Muscle layer of colon (tissue), 2 donors: Measurements from ENCODE around the gene ARHGAP23.

Source experiments
- H3K27ac ChIP-seq: one replicate; pipeline ENCODE4 v1.7.0; 2013; ENCODE audit warnings: low read depth, mild to moderate bottlenecking, low read length, moderate library complexity
- H3K27me3 ChIP-seq, 2 donors: one replicate each; pipeline ENCODE4 v1.7.0; 2013; ENCODE audit warnings: low read length in 2 of 2, mild to moderate bottlenecking in 2 of 2; ENCODE audit not compliant: insufficient read depth in 2 of 2, control insufficient read depth in 1 of 2
- H3K36me3 ChIP-seq: one replicate; pipeline ENCODE4 v1.7.0; 2013; ENCODE audit warnings: mild to moderate bottlenecking, low read length; ENCODE audit not compliant: insufficient read depth
- H3K4me1 ChIP-seq: one replicate; pipeline ENCODE4 v1.7.0; 2013; ENCODE audit warnings: mild to moderate bottlenecking, low read length; ENCODE audit not compliant: insufficient read depth
- H3K4me3 ChIP-seq, 2 donors: one replicate each; pipeline ENCODE4 v1.7.0; 2013; ENCODE audit warnings: low read length in 2 of 2, low read depth in 1 of 2, mild to moderate bottlenecking in 1 of 2, moderate library complexity in 1 of 2
- H3K9ac ChIP-seq: one replicate; pipeline ENCODE4 v1.7.0; 2013; ENCODE audit warnings: low read length
- H3K9me3 ChIP-seq: one replicate; pipeline ENCODE4 v1.7.0; 2013; ENCODE audit warnings: mild to moderate bottlenecking, low read length
- donor health status: abdominal sarcoma.
- donor health status: Adenocarcinoma of cecum.

Gene ARHGAP23

DNA sequence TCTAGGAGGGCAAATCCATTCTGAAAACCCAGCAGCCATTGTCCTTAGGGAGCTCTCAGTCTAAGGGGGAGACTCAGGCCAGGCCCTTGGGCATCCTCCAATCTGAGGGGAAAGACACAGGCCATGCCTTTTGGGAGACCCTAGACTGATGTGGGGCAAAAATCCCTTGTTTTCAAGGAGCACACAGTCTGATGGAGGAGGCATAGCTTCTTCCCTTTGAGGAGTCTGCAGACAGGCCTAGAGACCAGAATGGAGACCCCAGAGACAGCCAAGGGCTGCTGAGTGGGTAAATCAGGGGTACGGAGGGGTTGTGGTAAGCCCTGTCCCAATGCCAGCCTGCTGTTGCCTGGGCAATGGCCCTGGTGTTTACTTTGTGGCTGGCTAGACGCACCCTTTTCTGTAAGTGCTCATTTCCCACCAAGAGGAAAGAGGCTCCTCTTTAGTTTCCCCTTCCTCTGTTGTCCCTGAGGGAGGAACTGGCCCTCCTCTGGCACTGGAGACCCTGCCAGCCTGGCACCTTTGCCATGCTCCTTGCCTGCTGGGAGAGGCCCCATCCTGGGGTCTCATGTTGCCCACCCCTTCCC lies 19.3 kb downstream of the ARHGAP23 start:
- Histone ChIP-seq H3K4me3 (no peak overlapping the region), H3K4me1 (peaks cover 40% of the 10 kb centered on the region), H3K36me3 (no peaks in the 10 kb centered on the region), H3K9ac (no peak overlapping the region), H3K9me3 (no peaks in the 10 kb centered on the region), H3K27ac (no peak overlapping the region), H3K27me3 (no peaks in the 10 kb centered on the region)

DNA sequence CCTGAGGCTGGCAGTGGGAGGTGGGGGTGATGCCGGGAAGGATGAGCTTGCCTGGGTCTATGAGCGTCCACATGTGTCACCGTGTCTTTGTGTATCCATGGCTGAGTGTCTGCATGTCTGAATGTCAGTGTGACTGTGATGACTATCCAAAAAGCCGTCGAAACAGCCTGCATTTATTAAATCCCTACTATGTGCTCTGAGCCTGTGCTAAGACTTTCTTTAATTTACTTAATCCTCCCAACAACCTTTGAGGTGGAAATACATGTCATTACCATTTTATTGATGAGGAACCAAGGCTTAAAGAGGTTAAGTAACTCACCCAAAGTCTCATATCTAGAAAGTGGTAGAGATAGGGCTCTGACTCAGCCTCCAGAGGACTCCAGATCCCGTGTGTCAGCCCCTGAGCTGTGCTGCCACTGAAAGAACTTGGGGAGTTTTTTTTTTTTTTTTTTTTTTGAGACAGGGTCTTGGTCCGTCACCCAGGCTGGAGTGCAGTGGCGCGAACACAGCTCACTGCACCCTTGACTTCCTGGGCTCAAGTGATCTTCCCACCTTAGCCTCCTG lies 20.0 kb downstream of the ARHGAP23 start:
- no peaks in the 10 kb centered on the region for H3K9me3 ChIP-seq
- no peak overlapping the region for H3K27ac ChIP-seq
- H3K36me3 ChIP-seq = no peaks in the 10 kb centered on the region
- H3K9ac ChIP-seq = no peak overlapping the region
- no peaks in the 10 kb centered on the region for H3K27me3 ChIP-seq
- no peak overlapping the region for H3K4me3 ChIP-seq
- peaks cover 41% of the 10 kb centered on the region for H3K4me1 ChIP-seq

DNA sequence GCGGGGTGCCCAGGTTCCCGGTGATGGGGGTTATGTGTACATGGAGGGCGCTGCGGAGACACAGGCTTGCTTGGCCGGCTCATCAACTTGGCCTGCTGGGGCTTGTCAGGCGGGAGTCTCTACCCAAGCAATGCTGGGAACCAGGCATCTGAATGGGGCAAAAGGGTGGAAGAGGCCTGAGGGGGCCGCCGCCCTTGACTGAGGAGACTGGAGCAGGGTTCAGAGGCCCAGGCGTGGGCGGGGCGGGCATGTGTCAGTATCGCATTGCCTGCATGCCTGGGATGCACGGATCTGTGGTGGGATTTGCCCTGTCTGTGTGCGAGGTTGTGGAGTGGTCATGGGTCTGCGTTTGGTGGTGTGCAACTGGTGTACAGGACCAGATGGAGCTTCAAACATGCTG lies 21.1 kb downstream of the ARHGAP23 start:
- H3K4me1 ChIP-seq = peaks cover 36% of the 10 kb centered on the region

DNA sequence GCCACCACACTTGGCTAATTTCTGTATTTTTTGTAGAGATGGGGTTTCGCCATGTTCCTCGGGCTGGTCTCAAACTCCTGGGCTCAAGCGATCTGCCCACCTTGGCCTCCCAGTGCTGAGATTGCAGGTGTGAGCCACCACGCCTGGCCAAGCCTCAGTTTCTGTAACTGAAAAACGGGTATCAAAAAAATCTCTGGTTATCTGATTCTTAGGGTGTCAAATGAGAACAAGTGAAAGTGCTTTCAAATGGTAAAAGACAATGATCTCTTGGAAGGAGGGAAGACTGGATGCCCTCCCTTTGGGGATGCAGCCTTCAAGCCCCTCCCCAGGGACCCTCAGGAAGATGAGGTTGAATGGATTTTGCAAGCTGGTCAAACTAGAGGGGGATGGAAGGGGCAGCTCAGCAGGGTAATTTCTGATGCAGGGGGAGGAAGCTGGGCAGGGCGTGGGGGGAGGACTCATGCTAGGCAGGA lies 22.3 kb downstream of the ARHGAP23 start:
- H3K27me3 ChIP-seq = no peaks in the 10 kb centered on the region
- H3K9ac ChIP-seq = no peak overlapping the region
- peaks cover 44% of the 10 kb centered on the region for H3K4me1 ChIP-seq
- H3K4me3 ChIP-seq = no peak overlapping the region
- H3K36me3 ChIP-seq = no peaks in the 10 kb centered on the region
- no peak overlapping the region for H3K27ac ChIP-seq
- no peaks in the 10 kb centered on the region for H3K9me3 ChIP-seq

More for the DNA sequence above, 21.1 kb downstream of the ARHGAP23 start:
- Histone ChIP-seq H3K27ac (no peak overlapping the region), H3K27me3 (no peaks in the 10 kb centered on the region), H3K36me3 (no peaks in the 10 kb centered on the region), H3K9ac (no peak overlapping the region), H3K9me3 (no peaks in the 10 kb centered on the region), H3K4me3 (no peak overlapping the region)

DNA sequence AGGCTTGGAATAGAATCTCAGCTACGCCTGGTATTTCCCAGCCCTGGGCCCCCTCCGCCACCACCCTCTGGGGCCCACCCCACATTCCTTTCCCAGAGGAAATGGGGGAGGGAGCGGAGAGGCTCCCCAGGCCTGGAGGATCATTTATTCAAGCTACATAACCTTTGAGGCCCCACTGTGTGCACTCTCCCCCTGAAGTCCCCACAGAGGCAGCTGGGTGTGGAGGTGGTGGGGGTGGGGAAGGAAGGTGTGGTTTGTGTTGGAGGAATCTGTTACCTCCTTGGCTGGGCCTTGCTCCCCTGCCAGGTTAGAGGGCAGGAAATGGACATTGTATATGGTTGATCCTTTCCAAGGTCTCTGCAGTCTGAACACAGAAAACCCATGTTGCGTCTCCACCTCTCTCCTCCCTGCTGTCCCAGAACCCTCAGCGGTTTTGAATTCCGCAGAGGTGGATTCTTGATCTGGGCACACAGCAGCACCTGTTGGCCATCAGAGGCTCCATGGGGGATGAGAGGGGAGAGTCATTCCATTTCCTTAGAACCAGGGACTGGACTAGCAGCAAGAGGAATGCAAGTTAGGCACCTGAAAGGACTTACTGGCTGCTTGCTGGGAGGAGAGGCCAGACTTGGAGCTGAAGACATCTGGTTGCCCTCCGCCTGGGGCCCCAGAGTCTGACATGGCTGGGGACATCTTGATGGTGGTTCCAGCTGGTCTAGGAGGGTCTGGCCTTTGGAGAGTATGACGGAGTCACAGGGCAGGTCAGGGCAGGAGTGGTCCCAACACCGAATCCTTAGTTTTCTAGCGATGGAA lies 23.0 kb downstream of the ARHGAP23 start:
- peak overlapping the region in 1 of 2 donors; percentile 6 for H3K4me3 ChIP-seq
- H3K4me1 ChIP-seq = peaks cover 50% of the 10 kb centered on the region

DNA sequence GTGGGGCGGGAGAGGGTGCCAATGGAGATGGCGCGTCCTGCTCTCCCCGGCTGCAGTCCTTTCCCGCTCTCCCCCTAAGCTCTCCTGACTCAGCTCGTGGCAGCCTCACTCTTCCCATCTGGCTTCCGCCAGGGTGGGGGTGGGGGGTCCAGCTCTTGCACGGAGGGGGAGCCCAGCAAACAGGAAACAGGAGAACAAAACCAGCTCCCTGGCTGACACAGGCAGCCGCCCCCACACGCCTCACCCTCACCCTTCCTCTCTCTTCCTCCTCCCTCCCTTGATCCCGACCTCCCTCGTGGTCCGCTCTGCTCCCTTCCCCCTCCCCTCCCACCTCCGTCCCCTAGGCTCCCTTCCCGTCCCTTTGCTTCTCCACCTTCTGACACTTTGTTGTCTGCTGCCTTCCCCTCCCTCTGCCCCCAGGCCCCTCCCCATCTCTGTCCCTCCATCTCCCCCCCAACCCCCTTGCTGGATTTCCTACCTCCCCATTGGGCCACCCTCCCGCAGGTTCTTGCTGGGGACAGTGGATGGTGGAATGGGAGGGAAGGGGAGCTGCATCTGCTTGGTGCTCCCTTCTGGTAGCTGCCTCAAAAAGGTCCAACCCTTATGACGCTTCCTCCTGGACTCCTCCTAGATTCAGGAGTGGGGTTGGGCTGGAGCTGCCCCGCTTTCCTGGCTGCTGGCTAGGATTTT lies 23.7 kb downstream of the ARHGAP23 start:
- Histone ChIP-seq H3K27ac (peak overlapping the region; percentile 49), H3K4me1 (peaks cover 52% of the 10 kb centered on the region), H3K27me3 (no peaks in the 10 kb centered on the region), H3K9me3 (no peaks in the 10 kb centered on the region), H3K36me3 (no peaks in the 10 kb centered on the region), H3K4me3 (no peak overlapping the region), H3K9ac (no peak overlapping the region)

More for the DNA sequence above, 23.0 kb downstream of the ARHGAP23 start:
- peak overlapping the region; percentile 49 for H3K27ac ChIP-seq
- H3K9me3 ChIP-seq = no peaks in the 10 kb centered on the region
- H3K27me3 ChIP-seq = no peaks in the 10 kb centered on the region
- peak overlapping the region; percentile 2 for H3K9ac ChIP-seq
- no peaks in the 10 kb centered on the region for H3K36me3 ChIP-seq

DNA sequence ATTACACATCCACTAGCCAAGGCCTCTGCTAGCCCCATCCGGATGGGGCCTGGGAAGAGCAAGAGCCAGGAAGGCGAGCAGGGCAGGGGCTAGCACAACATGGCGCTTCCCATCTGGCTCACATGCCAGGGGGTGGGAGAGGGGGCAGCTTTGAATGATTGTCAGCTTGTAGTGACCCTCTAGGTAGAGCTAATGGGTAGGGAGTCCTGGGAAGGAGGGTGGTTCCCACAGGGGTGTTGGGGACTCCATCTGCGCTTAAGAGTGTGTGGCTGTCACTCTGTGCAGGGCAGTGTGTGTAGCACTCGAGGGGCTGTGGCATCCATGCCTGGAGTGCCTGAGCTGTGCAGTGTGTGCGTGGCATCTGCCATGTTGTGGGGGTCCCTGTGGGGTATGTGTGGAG lies 24.5 kb downstream of the ARHGAP23 start:
- Histone ChIP-seq H3K36me3 (no peaks in the 10 kb centered on the region), H3K27ac (no peak overlapping the region), H3K9me3 (no peaks in the 10 kb centered on the region), H3K9ac (no peak overlapping the region), H3K4me3 (peak overlapping the region in 1 of 2 donors; percentile 52), H3K4me1 (peaks cover 52% of the 10 kb centered on the region), H3K27me3 (no peaks in the 10 kb centered on the region)

DNA sequence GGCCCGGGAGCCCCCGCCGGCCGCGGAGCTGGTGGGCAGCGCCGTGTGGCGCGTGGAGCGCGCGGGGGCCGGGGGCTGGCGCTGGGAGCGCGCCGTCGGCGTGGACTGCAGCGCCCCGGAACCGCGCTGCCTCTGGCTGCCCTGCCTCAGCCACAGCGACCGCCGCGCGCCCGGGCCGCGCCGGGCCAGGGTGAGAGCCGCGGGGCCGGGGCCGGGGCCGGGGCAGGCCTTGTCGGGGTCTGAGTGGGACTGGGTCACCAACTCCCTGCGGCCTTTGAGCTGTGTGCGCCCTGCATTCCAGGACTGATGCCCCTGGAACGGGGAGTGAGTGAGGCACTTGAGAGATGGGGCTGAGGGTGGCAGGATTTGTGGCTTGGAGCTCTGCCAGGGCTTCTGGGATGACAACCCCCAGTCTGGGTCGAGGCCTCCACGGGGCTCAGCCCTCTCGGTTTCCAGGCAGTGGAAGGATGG lies 25.7 kb downstream of the ARHGAP23 start:
- peak overlapping the region; percentile 51 for H3K27ac ChIP-seq
- peak overlapping the region; percentile 40 for H3K9ac ChIP-seq
- peaks cover 52% of the 10 kb centered on the region for H3K4me1 ChIP-seq
- peaks cover 9% of the 10 kb centered on the region for H3K36me3 ChIP-seq
- no peaks in the 10 kb centered on the region for H3K9me3 ChIP-seq
- H3K4me3 ChIP-seq = peak overlapping the region; percentile 14 to 51
- H3K27me3 ChIP-seq = no peaks in the 10 kb centered on the region

DNA sequence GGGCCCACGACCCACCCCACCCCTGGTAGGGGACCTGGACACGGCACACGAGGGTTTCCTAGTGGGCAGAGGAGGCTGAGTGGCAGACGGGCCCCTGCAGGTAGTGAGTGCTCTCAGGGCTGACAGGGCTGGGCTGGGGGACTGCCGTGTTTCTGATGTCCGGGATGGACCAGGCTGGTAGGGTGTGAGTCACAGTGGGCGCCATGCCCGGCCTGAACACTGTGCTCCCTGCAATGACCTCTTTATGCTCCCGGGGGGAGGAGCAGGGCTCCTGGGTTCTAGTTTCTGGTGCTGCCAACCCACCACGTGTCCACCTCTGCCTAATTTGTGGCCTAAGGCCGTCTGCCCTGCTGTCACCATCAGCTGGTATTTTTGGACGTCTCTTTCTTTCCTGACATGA lies 26.3 kb downstream of the ARHGAP23 start:
- Histone ChIP-seq H3K4me3 (peak overlapping the region; percentile 14 to 51), H3K9ac (peak overlapping the region; percentile 40), H3K4me1 (peaks cover 52% of the 10 kb centered on the region), H3K27ac (peak overlapping the region; percentile 51), H3K36me3 (peaks cover 15% of the 10 kb centered on the region), H3K9me3 (no peaks in the 10 kb centered on the region), H3K27me3 (no peaks in the 10 kb centered on the region)

DNA sequence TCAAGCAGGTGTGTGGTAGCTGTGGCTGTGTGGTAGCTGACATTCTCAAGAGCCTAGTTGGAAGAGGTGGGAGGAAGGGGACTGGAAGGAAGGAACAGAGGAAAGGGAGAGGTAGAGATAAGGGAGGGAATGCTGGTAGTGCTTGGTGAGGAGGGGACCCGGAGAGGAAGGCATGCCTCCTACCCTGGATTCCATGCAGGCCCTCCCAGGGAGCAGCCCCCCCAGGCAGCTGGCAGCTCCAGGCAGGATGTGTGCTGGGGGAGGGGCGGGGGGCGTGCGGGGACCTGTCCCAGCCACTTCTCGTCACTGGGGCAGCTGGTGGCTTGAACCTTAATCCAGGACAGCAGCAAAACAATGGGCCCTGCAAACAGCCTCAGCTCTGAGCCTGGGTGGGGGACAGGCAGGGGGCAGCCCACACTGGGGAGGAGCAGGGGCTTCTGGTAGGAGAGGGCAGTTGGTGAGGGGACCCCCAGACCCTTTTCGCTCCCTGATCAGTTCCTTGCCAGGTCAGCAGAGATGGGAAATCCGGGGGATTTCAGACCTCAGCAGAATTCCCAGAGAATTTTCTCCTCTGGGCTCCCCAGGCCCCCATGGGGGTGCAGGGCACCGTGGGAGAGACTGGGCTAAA lies 27.1 kb downstream of the ARHGAP23 start:
- H3K4me3 ChIP-seq = peak overlapping the region in 1 of 2 donors; percentile 51
- H3K4me1 ChIP-seq = peaks cover 51% of the 10 kb centered on the region
- H3K27ac ChIP-seq = no peak overlapping the region

More for the DNA sequence above, 27.1 kb downstream of the ARHGAP23 start:
- Histone ChIP-seq H3K9me3 (no peaks in the 10 kb centered on the region), H3K9ac (no peak overlapping the region), H3K36me3 (peaks cover 24% of the 10 kb centered on the region), H3K27me3 (no peaks in the 10 kb centered on the region)
